Progenitor cell of endocrine pancreas (in vitro differentiated cells): ENCODE results near the gene INSC. TPM values are rescaled to one million over a fixed set of nuclear protein-coding genes. Genes with fewer than 3 reads are reported as not detected.
"Not testable (repeated sequence)": the region's sequence is repeated elsewhere in the genome, so short reads cannot be mapped to it uniquely, and the experiment has no call there.

ENCODE experiments used
- DNase-seq: peaks from one replicate; pipeline ENCODE4 v3.0.0; 2021; ENCODE audit warnings: low spot score; ENCODE audit not compliant: unreplicated experiment
- H3K27ac Mint-ChIP-seq: 2 replicates; pipeline ENCODE4 v1.8.0; 2021; ENCODE audit warnings: mild to moderate bottlenecking, moderate library complexity, mixed read lengths
- H3K27me3 Mint-ChIP-seq: 2 replicates; pipeline ENCODE4 v1.8.0; 2021; ENCODE audit warnings: mixed read lengths
- H3K36me3 Mint-ChIP-seq: 2 replicates; pipeline ENCODE4 v1.8.0; 2022; ENCODE audit warnings: mixed read lengths; ENCODE audit not compliant: insufficient read depth
- H3K4me1 Mint-ChIP-seq: 2 replicates; pipeline ENCODE4 v1.8.0; 2021; ENCODE audit warnings: low read depth, mixed read lengths
- H3K4me3 Mint-ChIP-seq: 2 replicates; pipeline ENCODE4 v1.8.0; 2021; ENCODE audit warnings: low read depth, mild to moderate bottlenecking, moderate library complexity, mixed read lengths
- H3K9me3 Mint-ChIP-seq: 2 replicates; pipeline ENCODE4 v1.8.0; 2021; ENCODE audit warnings: low read depth, mixed read lengths
- CTCF ChIP-seq: fragments of 200-600 bp; sonication (generic); IDR thresholded peaks from one replicate; pipeline ENCODE4 v1.5.0; 2021; ENCODE audit warnings: antibody characterized with exemption, mild to moderate bottlenecking; ENCODE audit not compliant: unreplicated experiment
- long read RNA-seq: library from polyadenylated mRNA; unstranded; transcript quantifications from one replicate; pipeline ENCODE4 v2.0.0, GENCODE V29; 2020
- total RNA-seq: library from RNA; stranded (reverse); gene quantifications from 2 replicates; pipeline ENCODE4 v1.2.1, GENCODE V29; 2021

The INSC gene
- not detected in 2 replicates for total RNA-seq
- long read RNA-seq: 0 reads

- DNase-seq: peak; percentile 20
- peaks cover 70% of the 10 kb centered on the region for H3K27me3 Mint-ChIP-seq
- H3K27ac Mint-ChIP-seq: peak within 1 kb of the TSS; percentile 52
- H3K4me1 Mint-ChIP-seq: peaks cover 5% of the 10 kb centered on the region
- H3K36me3 Mint-ChIP-seq: no peaks in the 10 kb centered on the region
- H3K9me3 Mint-ChIP-seq: no peaks in the 10 kb centered on the region
- H3K4me3 Mint-ChIP-seq: peak within 1 kb of the TSS; percentile 57
- no peak for TF ChIP-seq CTCF
These were observed at the start of gene INSC for GRCh38 chr11:15114501-15115475. Gene INSC (plus strand): TSS chr11:15114923. CDS start chr11:15149175, 34,252 bp downstream.

- H3K27me3 Mint-ChIP-seq, DNase-seq, H3K4me3 Mint-ChIP-seq, H3K4me1 Mint-ChIP-seq, H3K36me3 Mint-ChIP-seq, H3K27ac Mint-ChIP-seq: not testable (repeated sequence)
- H3K9me3 Mint-ChIP-seq: peaks cover 16% of the 10 kb centered on the region
These were observed 45.0 kb upstream of the INSC start for GRCh38 chr11:15069751-15070150.

GRCh38 chr11:15071556-15072255 lies 43.0 kb upstream of the INSC start:
- H3K4me3 Mint-ChIP-seq: no peak overlapping the region
- H3K9me3 Mint-ChIP-seq: peaks cover 16% of the 10 kb centered on the region
- H3K36me3 Mint-ChIP-seq: no peaks in the 10 kb centered on the region
- H3K4me1 Mint-ChIP-seq: no peaks in the 10 kb centered on the region
- peaks cover 18% of the 10 kb centered on the region for H3K27me3 Mint-ChIP-seq
- H3K27ac Mint-ChIP-seq: no peak overlapping the region
- no peak for DNase-seq
- no peak for TF ChIP-seq CTCF

GRCh38 chr11:15072551-15073143 lies 42.1 kb upstream of the INSC start:
- Mint-ChIP-seq H3K36me3 (no peaks in the 10 kb centered on the region), H3K27me3 (peaks cover 26% of the 10 kb centered on the region), H3K9me3 (peaks cover 16% of the 10 kb centered on the region), H3K4me3 (no peak overlapping the region), H3K27ac (no peak overlapping the region), H3K4me1 (no peaks in the 10 kb centered on the region)
- no peak for TF ChIP-seq CTCF
- no peak for DNase-seq

GRCh38 chr11:15073361-15074205 lies 41.1 kb upstream of the INSC start, which contains the start of gene CALCB:
Gene CALCB (plus strand): TSS chr11:15073593. CDS start chr11:15074719, 1,126 bp downstream.
- no peak for TF ChIP-seq CTCF
- H3K4me1 Mint-ChIP-seq: no peaks in the 10 kb centered on the region
- no peak within 1 kb of the TSS for H3K4me3 Mint-ChIP-seq
- H3K27me3 Mint-ChIP-seq: peaks cover 29% of the 10 kb centered on the region
- no peaks in the 10 kb centered on the region for H3K36me3 Mint-ChIP-seq
- H3K27ac Mint-ChIP-seq: no peak within 1 kb of the TSS
- H3K9me3 Mint-ChIP-seq: peaks cover 11% of the 10 kb centered on the region
- DNase-seq: no peak
